Activated T-helper 17 cell treated with anti-CD3 and anti-CD28 coated beads, Interleukin-2, amount 50 U/mL, for 72 hours (primary cell): ENCODE results near the gene PUSL1. TPM values are rescaled to one million over a fixed set of nuclear protein-coding genes. Genes with fewer than 3 reads are reported as not detected.

Source experiments
- ATAC-seq: fragments of 150-1000 bp; cut with Tn5 transposase; replicated peaks from 2 replicates; pipeline ENCODE4 v1.10.0; 2021; ENCODE audit warnings: mild to moderate bottlenecking, moderate library complexity
- H3K27ac Mint-ChIP-seq: one replicate; pipeline ENCODE4 v1.8.0; 2022; ENCODE audit warnings: mixed read lengths
- H3K27me3 Mint-ChIP-seq: one replicate; pipeline ENCODE4 v1.8.0; 2022; ENCODE audit warnings: mixed read lengths
- H3K36me3 Mint-ChIP-seq: one replicate; pipeline ENCODE4 v1.8.0; 2022; ENCODE audit warnings: low read depth, mild to moderate bottlenecking, mixed read lengths
- H3K4me1 Mint-ChIP-seq: one replicate; pipeline ENCODE4 v1.8.0; 2022; ENCODE audit warnings: mixed read lengths
- H3K4me3 Mint-ChIP-seq: one replicate; pipeline ENCODE4 v1.8.0; 2022; ENCODE audit warnings: mild to moderate bottlenecking, mixed read lengths
- H3K9me3 Mint-ChIP-seq: one replicate; pipeline ENCODE4 v1.8.0; 2022; ENCODE audit warnings: mixed read lengths
- total RNA-seq, 2 donors: library from RNA; stranded (reverse); gene quantifications; one replicate each; pipeline ENCODE4 v1.2.3, GENCODE V29; 2022

Gene PUSL1
- total RNA-seq, 2 donors from 2014 or later: 15.9 to 24.0 TPM

GRCh38 chr1:1347663-1348419 lies 39.4 kb downstream of the PUSL1 start:
- peak overlapping the region; percentile 16 for H3K27ac Mint-ChIP-seq
- no peaks in the 10 kb centered on the region for H3K36me3 Mint-ChIP-seq
- H3K4me1 Mint-ChIP-seq: peaks cover 14% of the 10 kb centered on the region
- H3K4me3 Mint-ChIP-seq: peak overlapping the region; percentile 66
- H3K9me3 Mint-ChIP-seq: no peaks in the 10 kb centered on the region
- H3K27me3 Mint-ChIP-seq: peaks cover 7% of the 10 kb centered on the region
- no peak for ATAC-seq

- Mint-ChIP-seq H3K9me3 (no peaks in the 10 kb centered on the region), H3K27me3 (peaks cover 7% of the 10 kb centered on the region), H3K27ac (no peak overlapping the region), H3K36me3 (no peaks in the 10 kb centered on the region), H3K4me3 (peak overlapping the region; percentile 66), H3K4me1 (peaks cover 14% of the 10 kb centered on the region)
- peak; percentile 30 for ATAC-seq
Measured at GRCh38 chr1:1348420-1349255, 40.2 kb downstream of the PUSL1 start.

DNA sequence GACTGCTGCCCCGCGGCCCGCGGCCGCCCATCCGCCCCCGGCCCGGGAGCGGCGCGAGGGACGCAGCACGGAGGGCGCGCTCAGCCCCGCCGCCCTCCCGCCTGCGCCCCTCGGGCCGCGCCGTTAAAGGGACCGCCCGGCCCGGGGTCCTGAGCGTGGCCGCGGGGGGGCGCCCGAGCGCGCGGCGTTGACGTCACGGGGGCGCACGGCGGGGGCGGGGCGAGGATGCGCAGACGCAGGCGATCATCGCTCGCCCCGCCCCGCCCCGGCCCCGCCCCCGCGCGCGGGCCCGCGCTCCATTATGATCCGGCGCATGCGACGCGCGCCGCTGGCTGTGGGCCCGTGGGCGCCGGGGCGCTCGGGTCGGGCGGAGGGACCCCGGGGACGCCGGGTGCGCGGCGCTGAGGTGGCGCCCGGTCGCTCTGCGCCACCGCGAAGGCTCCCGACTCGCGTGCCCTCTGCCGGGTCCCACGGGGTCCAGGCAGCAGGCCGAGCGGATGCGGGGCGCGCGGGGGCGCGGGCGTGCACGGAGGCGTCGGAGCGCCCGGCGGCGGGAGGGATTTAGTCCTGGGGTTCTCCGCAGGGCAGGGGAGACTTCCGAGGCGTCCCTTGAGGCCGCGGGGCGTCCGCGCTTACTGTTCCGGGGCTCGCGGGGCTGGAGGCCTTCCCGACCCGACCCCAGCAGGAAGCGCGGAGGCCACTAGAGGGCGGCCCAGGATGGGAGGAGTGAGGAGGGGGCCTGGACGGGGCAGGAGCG lies 41.0 kb downstream of the PUSL1 start, which contains the start of gene DVL1:
TSS of gene DVL1 (minus strand) at position 163 of the 757 bp plus-strand sequence. CDS start 353 bp downstream, outside the sequence.
- H3K9me3 Mint-ChIP-seq: no peaks in the 10 kb centered on the region
- peaks cover 14% of the 10 kb centered on the region for H3K4me1 Mint-ChIP-seq
- no peaks in the 10 kb centered on the region for H3K36me3 Mint-ChIP-seq
- no peak within 1 kb of the TSS for H3K27ac Mint-ChIP-seq
- H3K27me3 Mint-ChIP-seq: peaks cover 10% of the 10 kb centered on the region
- peak; percentile 69 for ATAC-seq
- H3K4me3 Mint-ChIP-seq: peak within 1 kb of the TSS; percentile 66

DNA sequence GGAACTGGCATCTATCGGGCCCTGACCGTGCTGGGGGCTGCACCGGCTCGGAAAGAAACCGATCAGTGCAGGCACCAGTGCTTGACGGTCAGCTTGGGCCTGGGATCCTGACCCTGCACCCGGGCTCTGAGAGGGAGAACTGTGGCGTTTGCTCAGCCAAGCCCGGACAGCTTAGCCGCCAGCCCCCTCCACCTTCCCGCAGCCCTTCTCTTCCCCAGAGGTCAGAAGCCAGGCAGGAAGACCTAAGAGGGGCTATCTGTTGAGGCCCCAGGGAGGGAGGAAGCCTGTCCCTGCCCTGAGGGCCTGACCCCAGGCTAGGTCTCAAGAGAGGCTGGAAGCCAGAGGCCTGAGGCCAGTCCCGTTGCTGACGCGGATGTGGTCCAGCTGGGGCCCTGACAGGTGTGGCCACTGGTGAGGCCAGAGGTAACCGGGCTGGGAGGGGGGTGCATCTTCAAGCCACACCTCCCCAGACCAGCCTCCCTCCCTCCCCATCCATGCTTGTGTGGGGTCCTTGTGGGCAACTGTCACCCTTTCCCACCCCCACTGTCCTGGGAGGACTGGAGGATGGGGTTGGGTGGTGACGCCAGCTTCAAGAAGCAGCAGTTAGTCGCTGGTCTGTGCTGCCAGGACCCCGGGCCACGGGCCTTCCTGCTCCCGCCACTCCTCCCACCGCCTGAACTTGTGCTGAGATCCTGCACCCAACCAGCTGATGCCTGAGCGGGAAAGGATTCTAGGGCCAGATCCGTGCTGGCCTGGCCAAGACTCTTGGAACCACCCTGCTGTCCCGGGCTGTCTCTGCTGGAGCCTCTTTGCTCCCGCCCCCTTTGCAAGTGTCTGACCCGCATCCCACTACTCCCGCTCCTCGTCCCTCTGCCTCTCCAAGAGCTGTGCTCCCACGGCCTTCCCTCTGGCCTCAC lies 43.4 kb downstream of the PUSL1 start:
- no peaks in the 10 kb centered on the region for H3K9me3 Mint-ChIP-seq
- ATAC-seq: no peak
- peaks cover 10% of the 10 kb centered on the region for H3K27me3 Mint-ChIP-seq
- peaks cover 11% of the 10 kb centered on the region for H3K4me1 Mint-ChIP-seq
- H3K4me3 Mint-ChIP-seq: peak overlapping the region; percentile 65
- H3K27ac Mint-ChIP-seq: peak overlapping the region; percentile 47
- H3K36me3 Mint-ChIP-seq: no peaks in the 10 kb centered on the region

DNA sequence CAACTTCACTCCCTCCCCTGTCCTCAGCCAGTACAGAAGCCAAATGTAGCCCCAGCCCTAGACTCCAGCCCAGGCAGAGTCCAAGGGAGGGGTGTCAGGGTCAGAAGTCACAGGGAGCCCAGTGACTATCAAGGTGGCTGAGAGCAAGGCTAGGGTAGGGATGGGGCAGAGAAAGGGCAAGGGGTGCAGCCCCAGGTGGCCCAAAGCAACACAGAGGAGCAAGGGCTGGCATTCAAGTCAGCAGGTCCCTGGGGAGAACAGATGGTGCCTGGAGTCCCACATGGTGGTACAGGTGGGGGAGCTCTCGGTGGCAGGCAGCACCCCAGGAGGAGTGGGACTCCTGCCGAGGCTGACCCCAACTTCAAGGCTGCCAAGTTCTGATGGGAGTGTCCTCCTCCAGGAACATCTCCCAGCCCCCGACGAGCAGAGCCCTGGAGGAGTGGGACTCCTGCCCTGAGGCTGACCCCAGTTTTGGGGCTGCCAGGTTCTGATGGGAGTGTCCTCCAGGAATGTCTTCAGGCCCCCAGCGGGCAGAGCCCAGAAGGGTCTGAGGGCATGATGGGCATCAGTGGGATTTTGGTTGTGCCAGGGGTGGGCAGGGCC lies 44.5 kb downstream of the PUSL1 start:
- Mint-ChIP-seq H3K27ac (peak overlapping the region; percentile 47), H3K4me3 (peak overlapping the region; percentile 65), H3K9me3 (no peaks in the 10 kb centered on the region), H3K36me3 (no peaks in the 10 kb centered on the region), H3K4me1 (peaks cover 6% of the 10 kb centered on the region), H3K27me3 (peaks cover 10% of the 10 kb centered on the region)
- ATAC-seq: no peak

DNA sequence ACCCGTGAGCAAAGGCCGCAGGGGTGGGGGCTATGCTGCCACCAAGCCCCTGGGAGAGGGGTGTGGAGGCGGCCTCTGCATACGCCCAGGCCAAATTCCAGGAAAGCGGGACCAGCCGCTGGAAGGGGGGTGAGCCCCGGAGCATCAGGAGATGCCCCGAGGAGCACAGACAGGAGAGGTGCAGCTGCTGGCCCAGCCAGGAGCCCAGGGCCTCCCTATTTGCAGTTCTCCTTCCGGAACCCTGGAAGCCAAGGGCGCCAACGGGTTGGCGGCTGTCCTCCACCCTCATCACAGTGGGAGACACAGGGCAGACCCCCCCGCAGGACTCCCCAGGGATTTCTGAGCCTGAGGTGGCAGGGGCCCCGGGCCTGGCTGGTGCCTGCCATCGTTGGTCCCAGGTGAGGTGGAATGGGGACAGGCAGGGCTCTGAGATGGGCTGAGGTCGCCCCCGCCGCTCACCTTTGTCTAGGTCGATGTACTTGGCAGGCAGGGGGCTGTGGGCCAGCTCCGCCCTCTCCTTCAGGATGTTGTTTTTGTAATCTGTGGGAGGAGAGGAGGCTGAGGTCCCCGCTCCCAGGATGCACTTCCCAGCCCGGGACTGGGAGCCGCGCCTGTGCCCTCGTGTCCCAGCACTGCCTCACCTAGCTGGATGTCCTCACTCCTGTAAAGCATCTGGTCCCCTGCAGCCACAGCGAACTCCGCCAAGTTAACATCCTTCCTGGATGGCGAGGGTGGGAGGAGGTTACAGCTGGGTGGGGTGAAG lies 45.2 kb downstream of the PUSL1 start:
- Mint-ChIP-seq H3K4me1 (peaks cover 6% of the 10 kb centered on the region), H3K27ac (no peak overlapping the region), H3K36me3 (no peaks in the 10 kb centered on the region), H3K9me3 (no peaks in the 10 kb centered on the region), H3K4me3 (no peak overlapping the region), H3K27me3 (peaks cover 10% of the 10 kb centered on the region)
- no peak for ATAC-seq

GRCh38 chr1:1354271-1355247 lies 46.2 kb downstream of the PUSL1 start:
- Mint-ChIP-seq H3K4me1 (peaks cover 6% of the 10 kb centered on the region), H3K27ac (no peak overlapping the region), H3K36me3 (no peaks in the 10 kb centered on the region), H3K4me3 (no peak overlapping the region), H3K9me3 (no peaks in the 10 kb centered on the region), H3K27me3 (peaks cover 10% of the 10 kb centered on the region)
- ATAC-seq: no peak

DNA sequence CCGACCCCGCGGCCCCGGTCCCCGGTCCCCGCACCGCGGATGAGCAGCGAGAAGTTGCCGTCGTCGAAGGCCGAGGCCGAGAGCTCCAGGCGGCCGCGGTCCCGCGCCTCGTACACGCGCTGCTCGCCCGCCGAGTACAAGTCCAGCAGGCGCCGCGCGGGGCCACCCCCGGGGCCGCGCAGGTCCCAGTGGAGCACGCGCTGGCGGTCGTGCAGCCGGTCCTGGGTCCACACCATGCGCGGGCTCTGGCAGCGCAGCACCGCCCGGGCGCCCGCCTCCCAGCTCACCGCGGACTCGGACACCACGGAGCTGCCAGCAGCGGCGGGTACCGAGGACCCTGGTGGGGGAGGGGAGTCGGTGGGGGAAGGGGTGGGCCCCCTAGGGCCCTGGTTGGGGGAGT lies 47.0 kb downstream of the PUSL1 start:
- H3K27ac Mint-ChIP-seq: no peak overlapping the region
- peaks cover 10% of the 10 kb centered on the region for H3K27me3 Mint-ChIP-seq
- ATAC-seq: peak; percentile 23
- H3K4me1 Mint-ChIP-seq: peaks cover 6% of the 10 kb centered on the region
- no peaks in the 10 kb centered on the region for H3K9me3 Mint-ChIP-seq
- no peak overlapping the region for H3K4me3 Mint-ChIP-seq
- H3K36me3 Mint-ChIP-seq: no peaks in the 10 kb centered on the region

GRCh38 chr1:1356166-1356795 lies 47.9 kb downstream of the PUSL1 start:
- H3K4me1 Mint-ChIP-seq: peaks cover 12% of the 10 kb centered on the region
- no peak overlapping the region for H3K27ac Mint-ChIP-seq
- H3K9me3 Mint-ChIP-seq: no peaks in the 10 kb centered on the region
- H3K4me3 Mint-ChIP-seq: no peak overlapping the region
- H3K27me3 Mint-ChIP-seq: peaks cover 10% of the 10 kb centered on the region
- H3K36me3 Mint-ChIP-seq: no peaks in the 10 kb centered on the region
- no peak for ATAC-seq

GRCh38 chr1:1356796-1357401 lies 48.5 kb downstream of the PUSL1 start:
- Mint-ChIP-seq H3K36me3 (no peaks in the 10 kb centered on the region), H3K4me1 (peaks cover 12% of the 10 kb centered on the region), H3K9me3 (no peaks in the 10 kb centered on the region), H3K27me3 (peaks cover 10% of the 10 kb centered on the region), H3K27ac (no peak overlapping the region), H3K4me3 (no peak overlapping the region)
- no peak for ATAC-seq

DNA sequence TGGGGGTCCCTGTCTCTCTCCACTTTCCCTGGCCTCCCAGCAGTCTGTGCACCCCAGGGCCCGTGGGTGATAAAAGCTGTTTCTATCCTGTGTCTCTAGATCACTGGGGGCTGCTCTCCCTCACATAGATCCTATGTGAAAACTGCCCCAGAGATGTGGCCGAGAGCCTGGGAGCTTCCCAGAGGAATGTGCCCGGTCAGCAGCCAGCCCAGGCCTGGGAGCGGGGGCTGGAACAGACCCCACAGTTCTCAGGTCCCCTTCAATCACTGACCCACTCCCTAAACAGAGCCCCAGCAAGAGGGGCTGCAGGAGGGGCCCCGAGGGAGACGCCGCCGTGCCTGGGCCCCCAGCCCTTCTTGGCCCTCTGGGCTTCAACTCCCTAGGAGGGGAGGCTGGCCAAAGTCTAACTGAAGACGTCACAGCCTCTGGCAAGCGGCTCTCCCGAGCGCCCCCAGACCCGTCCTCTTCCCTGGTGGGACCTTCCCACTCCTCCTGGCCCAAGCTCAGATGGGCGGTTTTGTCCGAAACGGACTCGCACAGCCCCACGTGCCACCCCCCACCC lies 49.6 kb downstream of the PUSL1 start:
- Mint-ChIP-seq H3K27ac (no peak overlapping the region), H3K36me3 (no peaks in the 10 kb centered on the region), H3K9me3 (no peaks in the 10 kb centered on the region), H3K4me1 (peaks cover 6% of the 10 kb centered on the region), H3K4me3 (no peak overlapping the region), H3K27me3 (peaks cover 2% of the 10 kb centered on the region)
- ATAC-seq: no peak
